Brain pericyte (primary cell): ENCODE measurements around the gene SLC39A5.
"Not testable (repeated sequence)": the region's sequence is repeated elsewhere in the genome, so short reads cannot be mapped to it uniquely, and the experiment has no call there.

Experiments used
- DNase-seq: peaks from one replicate; pipeline ENCODE4 v3.0.0-alpha.2; 2012; ENCODE audit warnings: low read depth, low spot score

Gene SLC39A5

DNA sequence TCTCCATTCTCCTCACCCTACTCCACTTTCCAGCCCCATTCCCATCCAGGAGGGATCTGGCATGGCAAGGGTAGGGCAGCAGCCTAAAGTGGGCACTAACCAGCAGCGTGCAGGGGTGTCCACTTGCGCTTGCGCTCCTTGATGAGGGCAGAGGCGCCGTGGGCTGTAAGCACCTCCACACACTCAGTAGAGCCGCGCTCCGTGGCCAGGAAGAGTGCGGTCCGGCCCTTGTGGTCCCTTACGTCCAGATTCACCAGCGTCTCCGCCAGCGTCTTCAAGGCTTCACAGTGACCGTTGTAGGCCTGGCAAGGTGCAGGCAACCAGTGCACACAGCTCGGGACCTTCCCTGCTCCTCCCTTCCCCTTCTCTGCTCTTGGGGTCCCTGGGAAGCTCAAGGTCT lies 18.1 kb downstream of the SLC39A5 start:
- no peak for DNase-seq

DNA sequence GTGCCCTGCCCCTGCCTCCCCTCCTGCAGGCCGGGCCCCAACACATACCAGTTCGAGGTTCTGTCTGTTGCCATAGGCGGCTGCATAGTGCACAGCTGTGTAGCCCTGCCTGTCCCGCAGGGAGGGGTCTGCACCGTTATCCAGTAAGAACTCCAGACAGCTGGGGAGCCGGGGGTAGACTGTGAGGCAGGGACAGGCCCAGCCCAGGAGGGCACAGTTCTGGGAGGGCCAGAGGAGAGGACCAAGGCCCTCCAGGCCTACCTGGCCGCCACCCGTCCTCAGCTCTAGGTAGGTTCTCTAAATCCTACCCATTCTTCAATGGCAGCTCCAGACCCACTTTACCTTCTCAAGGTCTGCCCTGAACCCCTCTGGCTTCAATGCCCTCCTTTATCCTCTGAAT lies 18.9 kb downstream of the SLC39A5 start:
- DNase-seq: no peak

DNA sequence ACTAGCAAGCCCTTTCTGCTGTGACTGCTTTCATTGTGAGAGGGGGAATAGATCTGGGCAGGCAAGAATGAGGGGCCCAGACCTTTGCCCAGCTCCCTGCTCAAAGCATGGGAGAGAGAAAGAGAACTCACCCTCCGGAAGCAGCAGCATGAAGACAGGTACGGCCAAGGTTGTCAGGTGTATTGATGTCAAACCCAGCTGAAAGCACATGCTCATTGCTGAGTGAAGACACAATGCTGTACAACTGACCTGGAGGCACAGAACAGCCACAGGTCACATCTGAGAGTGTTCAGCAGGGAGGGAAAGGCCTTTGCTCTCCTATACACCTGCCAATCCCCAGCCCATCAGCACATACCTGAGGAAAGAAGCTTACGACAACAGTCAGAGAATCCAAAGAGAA lies 22.8 kb downstream of the SLC39A5 start:
- DNase-seq: no peak

DNA sequence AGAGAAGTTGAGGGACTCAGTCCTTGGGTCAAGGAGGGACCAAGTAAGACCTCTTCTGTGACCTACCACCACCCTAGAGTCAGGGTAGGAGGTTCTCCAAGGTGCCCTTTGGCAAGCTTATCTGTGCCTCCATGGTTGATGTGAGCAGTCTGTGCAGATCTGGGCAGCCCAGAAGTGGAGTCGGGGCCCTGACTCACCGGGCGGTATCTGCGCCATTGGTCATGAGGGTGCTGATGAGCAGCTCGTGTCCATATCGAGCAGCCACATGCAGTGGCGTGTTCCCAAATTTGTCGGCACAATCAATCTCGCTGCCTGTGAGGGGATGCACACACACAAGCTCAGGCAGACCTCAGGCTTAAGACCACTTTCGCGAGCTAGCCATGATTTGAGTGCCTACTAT lies 23.2 kb downstream of the SLC39A5 start:
- no peak for DNase-seq

DNA sequence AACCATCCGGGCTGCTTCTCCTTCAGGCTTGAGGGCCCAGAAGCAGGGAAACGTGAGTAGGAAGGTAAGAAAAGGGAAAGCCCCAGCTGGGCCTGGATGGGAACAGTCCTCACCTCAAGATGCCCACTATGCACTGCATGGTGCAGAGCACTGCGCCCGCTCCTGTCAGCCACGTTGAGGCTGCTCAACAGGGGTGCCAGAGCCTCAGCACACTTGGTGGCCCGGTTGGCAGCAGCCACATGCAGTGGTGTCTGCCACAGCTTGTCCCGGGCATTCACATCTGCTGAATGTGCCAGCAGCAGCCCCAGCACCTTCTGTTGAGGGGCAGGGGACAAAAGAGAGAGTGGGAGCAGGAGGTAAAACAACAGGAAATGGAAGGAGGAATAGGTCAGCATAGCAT lies 25.8 kb downstream of the SLC39A5 start:
- no peak for DNase-seq

DNA sequence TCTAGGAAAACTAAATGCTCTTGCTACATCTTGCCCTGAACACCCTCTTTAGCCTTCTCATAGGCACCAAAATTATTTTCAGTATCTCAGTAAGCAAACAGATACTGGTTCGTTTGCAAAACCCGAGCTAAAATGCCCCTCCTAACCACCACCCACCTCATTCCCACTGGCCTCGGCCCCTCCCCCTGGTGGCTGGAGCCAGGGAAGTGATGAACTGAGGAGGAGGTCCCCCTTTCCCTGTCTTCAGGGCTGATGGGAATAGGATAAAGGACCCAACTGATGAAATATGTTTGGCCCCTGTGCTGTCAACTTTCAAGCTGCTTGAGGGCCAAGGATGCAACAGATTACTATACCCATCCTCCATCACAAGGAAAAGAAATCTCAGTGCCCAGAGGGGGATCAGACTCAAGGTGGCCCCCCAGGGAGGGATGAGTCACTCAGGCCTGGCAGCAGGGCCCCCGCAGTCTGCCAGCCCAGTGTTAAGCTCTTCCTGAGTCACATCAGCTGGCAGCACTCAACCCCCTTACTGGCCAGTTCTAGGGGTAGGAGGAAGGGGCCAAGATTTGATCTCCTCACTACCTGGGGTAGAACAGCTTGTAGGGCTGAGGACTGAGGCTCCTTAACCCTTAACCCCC lies 26.6 kb downstream of the SLC39A5 start:
- no peak for DNase-seq

DNA sequence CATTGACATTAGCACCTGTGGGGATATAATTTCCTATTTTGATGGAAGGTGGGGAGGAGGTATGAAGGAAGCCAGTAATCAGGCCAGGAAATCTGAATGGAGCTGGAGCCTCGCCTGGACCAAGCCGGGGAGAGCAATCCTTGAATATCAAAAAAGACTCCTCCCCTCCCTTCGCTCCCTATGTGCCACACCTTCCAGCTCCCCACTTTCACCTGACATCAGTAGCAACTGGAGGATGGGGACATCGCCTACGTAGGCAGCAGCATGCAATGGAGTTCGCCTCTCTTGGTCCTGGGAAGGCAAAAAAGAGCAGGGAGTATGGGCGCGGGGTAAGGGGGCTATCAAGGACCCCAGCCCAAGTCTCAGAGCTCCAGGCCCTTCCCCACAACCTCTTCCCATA lies 27.2 kb downstream of the SLC39A5 start:
- DNase-seq: no peak

DNA sequence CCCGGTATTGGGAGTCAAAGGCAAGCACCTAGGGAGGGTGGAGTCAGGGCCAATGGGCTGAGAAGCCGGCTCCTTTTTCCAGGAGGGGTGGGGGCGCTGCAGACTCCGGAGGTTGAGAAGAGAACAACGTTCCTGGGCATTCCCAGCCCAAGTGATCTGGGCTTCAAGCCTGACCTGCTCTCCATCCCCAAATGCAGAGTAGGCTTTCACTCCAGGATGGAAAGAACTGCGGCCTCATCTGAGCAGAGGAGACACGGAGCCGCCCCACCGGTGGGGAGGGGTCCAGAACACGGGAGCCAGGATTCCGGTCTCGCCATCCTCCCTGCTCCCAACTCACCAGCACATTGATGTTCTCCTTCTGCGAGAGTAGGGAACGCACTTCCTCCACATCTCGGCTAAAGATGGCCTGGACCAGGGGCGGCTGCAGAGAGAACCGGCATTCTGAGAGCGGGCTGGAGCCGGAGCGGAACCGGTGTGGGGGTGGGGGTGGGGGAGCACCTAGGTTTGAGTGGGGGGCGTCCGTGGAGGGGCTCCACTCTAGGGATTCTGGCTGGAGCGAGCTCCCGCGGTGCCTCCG lies 27.7 kb downstream of the SLC39A5 start:
- no peak for DNase-seq

DNA sequence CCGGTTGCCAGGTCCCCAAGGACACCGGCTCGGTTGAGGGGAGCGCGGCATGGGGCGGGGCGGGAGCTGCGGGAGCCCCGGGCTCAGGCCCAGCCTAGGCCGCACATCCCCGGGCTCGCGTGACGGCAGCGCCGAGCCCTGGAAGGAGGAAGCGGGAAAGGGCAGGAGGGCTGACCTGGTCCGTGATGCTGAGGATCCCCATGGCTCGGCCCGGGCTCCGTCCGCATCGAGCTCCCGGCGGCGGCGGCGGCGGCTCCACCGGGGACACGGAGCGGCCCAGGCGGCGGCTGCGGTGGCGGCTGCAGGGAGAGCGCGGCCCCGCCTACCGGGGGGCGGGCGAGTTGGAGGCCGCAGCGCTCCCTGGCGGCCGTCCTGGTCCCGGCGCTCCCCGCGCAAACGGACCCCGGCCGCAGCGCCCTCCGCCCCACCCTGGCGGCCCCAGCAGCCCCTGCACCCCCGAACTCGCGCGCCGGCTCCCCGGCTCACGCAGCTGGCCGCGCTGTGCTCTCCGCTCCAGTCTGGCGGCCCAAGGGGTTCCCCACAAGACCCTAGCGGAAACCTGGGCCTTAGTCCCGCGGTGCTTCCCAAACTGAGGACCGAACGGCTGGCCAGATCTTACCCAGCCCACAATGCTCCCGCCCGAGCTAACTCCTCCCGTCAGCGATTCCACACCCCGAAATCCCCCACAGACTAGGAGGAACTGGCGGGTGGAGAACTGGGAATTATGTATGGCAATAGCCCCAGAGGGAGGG lies 28.4 kb downstream of the SLC39A5 start, which contains the start of gene ANKRD52:
Gene ANKRD52 (minus strand): TSS at position 317 of the 752 bp plus-strand sequence. CDS start 115 bp downstream, at position 202.
- no peak for DNase-seq

DNA sequence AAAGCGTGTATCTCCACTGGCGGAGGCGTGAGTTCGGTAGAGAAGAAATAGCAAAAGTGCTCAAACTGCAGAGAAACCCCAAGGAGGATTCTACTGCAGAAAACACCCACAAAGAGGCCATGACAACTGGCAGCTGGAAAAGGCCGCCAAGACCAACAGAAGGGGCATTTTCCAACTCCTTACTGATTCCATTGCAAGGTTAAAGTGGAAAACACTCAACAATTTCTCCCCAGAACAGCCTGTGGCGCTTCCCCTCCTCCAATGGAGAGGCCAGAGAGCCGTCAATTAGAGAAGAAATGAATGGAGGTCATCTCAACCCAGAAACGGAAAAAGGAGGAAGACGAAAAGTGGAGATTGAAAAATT lies 29.0 kb downstream of the SLC39A5 start:
- no peak for DNase-seq

DNA sequence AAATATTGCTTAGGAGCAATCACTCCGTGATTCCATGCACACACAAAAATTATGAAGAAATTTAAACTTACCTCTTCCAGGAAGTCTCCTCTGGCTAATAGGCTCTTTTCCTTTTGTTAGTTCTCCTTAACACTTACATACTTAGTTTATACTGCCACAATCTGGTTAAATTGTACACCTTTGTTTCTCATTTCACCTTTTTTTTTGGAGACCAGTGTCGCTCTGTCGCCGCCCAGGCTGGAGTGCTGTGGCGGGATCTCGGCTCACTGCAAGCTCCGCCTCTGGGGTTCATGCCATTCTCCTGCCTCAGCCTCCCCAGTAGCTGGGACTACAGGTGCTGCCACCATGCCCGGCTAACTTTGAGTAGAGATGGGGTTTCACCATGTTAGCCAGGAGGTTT lies 30.5 kb downstream of the SLC39A5 start:
- DNase-seq: no peak

DNA sequence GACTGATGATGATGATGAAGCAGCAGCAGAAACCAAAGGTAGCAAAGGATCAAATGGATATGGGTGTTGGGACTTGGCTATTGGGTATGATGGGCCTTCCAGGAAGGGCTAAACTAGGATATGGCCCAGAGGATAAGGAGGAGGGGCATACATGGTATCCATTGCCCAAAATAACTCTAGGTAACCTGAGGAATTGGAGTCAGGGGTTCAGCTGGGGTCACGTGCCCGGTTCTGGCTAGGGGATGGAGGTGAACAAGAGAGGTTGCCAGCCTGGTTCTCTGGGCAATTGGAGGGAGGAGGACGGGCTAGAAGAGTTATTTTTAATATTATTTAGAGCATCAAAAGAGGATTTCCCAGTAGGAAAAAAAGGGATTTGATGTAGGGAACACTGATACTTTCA lies 31.1 kb downstream of the SLC39A5 start:
- no peak for DNase-seq

DNA sequence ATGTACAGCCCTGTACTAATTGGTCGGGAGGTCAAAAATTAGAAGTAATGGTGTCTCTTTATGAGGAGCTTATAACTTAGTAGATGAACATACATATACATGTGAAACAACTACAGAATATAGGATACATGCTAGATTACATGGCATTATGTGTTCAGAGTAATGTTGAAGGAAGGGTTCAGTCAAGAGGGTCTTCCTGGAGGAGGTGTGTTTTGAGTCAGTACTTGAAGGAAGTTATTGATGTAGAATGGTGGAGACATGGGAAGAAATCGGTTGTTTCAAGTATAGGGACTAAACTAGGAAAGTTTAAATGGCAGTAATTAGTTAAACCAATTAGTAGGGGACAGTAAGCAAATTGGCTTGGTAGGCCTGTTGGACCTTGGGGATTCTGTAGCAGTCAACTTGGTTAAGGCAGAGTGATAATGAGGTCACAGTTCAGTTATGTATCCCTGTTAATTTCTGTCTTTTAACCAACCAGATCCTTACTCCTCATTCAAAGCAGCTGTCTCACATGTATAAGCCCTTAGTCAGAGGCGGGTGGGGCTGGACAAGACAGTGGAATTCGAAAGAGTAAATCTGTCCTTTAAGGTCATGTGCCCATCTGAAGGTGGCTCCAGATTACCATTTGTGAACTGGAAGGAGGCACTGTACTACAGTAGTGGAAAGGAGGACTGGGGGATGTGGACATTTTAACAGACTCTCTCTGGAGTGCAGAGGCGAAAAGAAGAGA lies 31.8 kb downstream of the SLC39A5 start:
- no peak for DNase-seq

DNA sequence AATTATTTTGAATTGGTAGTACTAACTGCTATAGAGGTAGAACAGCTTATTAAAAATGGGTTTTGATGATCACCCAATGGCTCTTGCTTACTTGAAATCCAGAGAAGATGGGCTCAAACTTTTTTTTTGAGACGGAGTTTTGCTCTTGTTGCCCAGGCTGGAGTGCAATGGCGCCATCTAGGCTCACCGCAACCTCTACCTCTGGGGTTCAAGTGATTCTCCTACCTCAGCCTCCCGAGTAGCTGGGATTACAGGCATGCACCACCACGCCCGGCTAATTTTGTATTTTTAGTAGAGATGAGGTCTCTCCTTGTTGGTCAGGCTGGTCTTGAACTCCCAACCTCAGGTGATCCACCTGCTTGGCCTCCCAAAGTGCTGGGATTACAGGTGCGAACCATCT lies 33.1 kb downstream of the SLC39A5 start:
- not testable (repeated sequence) for DNase-seq

DNA sequence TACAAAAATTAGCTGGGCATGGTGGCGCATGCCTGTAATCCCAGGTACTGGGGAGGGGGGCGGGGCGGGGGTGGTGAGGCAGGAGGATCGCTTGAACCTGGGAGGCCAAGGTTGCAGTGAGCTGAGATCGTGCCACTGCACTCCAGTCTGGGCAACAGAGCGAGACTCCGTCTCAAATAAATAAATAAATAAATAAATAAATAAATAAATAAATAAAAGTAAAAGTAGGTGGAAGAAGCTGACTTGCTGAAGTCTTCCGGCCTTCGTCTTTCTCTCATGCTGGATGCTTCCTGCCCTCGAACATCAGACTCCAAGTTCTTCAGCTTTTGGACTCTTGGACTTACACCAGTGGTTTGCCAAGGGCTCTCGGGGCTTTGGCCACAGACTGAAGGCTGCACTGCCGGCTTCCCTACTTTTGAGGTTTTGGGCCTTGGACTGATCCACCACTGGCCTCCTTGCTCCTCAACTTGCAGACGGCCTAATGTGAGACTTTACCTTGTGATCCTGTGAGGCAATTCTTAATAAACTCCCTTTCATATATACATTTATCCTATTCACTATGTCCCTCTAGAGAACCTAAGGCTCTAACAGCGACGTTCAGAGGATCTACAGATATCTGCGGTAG lies 36.3 kb downstream of the SLC39A5 start:
- DNase-seq: not testable (repeated sequence)

DNA sequence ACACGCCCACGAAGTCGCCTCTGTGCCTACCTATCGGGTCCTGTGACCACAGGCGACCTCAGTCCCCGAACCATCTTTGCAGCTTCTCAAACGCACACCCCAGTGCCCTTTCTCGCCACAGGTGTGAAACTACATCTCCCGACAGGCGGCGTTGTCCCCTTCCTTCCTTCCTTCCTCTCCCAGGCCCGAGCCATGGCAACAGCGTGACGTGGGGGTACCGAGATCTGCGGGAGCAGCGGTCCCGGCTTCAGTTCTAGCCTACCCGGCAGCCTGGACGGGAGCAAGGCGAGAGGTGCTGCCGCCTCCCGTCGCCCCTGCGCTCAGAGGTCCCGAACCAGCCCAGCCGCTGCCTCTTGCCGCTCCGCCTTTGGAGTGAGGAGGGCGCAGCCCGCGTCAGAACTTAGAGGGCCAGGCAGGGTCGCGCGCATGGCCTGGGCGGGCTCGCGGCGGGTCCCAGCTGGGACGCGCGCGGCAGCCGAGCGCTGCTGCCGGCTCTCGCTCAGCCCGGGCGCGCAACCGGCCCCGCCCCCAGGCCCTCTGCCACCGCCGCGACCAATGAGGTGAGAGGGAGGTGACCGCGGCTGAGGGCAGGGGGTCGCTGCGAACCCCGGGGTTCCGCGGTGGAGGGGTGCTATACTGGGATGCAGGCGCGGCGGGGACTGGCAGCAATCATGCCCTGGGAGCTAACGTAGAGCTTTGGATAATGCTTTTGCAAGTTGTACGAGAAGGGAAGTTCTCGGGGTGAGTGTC lies 37.0 kb downstream of the SLC39A5 start, which contains the start of gene COQ10A:
Gene COQ10A (plus strand): TSS at position 250 of the 750 bp plus-strand sequence. CDS start 177 bp downstream, at position 427.
- DNase-seq: peak; percentile 47

DNA sequence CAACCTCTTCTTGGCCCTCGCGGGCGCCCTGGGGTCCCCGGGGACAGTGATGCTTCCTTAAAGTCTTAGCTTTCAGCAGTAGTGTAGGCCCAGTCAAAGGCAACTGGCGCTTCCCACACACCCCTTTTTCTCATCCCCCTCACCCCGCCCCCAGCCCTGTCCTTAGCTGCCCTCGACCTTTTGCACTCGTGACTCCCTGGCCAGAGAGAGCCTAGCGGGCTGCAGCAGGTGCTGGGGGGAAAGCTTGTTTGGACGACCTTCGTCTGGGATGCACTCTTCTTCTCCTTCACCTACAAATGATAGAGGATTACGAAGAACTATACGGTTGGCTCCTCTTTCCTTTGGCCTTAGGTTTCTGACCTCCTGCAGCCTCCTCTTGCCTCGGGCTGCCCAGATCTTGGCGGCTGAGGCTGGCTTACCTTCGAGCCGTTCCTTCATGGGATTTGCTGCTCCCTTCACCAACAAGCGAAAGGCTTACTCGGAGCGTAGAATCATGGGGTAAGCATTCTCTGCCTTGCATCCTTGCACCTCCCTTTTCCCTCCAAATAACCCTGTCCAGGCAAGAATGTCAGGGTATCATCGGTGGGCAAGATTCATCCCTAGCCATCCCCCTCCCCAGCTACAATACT lies 37.7 kb downstream of the SLC39A5 start:
- no peak for DNase-seq

DNA sequence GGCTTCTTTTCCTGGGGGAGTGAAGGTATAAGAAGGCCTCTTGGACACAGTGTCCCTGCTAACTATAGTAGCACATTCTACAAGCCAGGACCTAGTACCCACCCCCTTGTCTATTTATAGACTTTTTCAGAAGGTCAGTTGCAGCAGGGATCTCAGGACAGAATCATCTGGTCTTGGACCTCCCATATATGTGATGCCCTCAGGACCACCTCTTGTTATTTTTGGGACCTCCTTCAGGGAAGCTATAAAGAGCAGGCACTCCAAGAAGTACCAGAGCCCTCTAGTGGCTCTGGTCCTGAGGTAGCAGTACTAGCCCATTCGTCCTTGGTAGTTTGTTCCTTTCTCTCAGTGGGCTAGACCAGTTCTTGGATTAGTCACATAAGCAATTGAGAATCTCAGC lies 41.2 kb downstream of the SLC39A5 start:
- no peak for DNase-seq

DNA sequence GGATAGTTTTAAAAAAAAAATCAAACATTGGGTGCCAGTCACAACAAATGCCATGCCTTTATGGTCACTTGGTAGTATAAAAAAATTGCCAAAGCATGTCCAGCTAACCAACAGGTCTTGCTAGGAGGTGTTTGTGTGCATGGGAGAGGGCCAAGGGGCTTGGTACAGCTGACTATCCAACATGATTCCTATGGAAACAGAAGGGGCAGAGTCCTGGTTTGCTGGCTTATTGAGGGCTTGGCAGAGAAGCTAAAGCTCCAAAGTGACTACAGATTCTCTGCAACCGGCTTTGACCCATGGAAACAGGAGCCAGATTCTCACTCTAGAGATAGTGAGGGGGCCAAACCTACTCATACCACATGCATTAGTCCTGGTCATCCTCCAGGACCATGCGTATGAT lies 42.6 kb downstream of the SLC39A5 start:
- DNase-seq: not testable (repeated sequence)

DNA sequence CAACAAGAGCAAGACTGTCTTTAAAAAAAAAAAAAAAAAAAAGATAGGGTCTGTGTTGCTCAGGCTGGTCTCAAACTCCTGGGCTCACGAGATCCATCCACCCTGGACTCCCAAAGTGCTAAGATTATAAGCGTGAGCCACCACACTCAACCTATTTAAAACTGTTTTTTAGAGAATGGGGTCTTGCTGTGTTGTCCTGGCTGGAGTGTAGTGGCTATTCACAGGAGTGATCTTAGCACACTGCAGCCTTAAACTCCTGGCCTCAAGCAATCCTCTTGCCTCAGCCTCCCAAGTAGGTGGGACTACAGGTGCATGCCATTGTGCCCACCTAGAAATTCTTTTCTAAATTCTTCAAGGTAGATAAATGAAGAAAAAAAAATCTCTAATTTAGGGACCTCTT lies 44.4 kb downstream of the SLC39A5 start:
- no peak for DNase-seq

DNA sequence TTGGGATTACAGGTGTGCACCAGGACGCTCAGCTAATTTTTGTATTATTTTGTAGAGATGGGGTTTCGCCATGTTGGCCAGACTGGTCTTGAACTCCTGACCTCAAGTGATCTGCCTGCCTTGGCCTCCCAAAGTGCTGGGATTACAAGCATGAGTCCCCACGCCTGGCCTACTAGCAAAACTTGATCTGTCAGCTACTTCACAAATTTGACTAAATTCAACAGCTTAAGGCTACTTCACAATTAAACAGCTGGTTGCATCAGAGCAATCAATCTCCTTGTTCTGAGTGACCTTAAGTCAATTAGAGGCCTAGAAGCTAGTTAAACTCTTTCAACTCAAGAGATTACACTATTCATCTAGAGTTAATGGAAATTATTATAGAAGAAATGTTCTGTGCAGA lies 49.1 kb downstream of the SLC39A5 start:
- no peak for DNase-seq
